ENCODE measurements around the gene C1QA.
A peak's percentile ranks its signal among the peaks of the same experiment; 100 is the strongest.

Gene C1QA

DNA sequence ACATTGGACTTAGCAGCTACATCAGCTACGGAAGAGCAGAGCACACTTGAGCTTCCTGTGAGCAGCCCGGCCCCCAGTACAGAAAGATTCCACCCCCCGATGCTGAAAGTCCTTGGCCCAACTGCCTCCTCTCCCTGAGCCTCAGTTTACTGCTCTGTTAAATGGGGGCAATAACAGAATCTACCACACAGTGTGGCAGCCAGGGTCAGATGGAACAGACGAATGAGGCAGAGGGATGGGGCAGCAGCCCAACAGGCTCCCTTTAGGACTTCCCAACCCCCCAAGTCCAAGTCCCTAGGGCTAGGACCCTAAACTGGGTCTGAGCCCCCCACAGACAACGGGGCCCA lies 22.9 kb upstream of the C1QA start:
- DNase-seq = no peak

GRCh38 chr1:22613951-22614350 lies 22.5 kb upstream of the C1QA start:
- no peak for DNase-seq

- DNase-seq = no peak
Observed at GRCh38 chr1:22615886-22616285, 20.5 kb upstream of the C1QA start.

- no peak for DNase-seq
Observed at GRCh38 chr1:22616571-22616970, 19.9 kb upstream of the C1QA start.

GRCh38 chr1:22618056-22618455 lies 18.4 kb upstream of the C1QA start:
- no peak for DNase-seq

- no peak for DNase-seq
Observed at GRCh38 chr1:22619252-22619651, 17.2 kb upstream of the C1QA start.

GRCh38 chr1:22619798-22620197 lies 16.6 kb upstream of the C1QA start:
- DNase-seq = no peak

GRCh38 chr1:22621761-22622160 lies 14.7 kb upstream of the C1QA start:
- no peak for DNase-seq

DNA sequence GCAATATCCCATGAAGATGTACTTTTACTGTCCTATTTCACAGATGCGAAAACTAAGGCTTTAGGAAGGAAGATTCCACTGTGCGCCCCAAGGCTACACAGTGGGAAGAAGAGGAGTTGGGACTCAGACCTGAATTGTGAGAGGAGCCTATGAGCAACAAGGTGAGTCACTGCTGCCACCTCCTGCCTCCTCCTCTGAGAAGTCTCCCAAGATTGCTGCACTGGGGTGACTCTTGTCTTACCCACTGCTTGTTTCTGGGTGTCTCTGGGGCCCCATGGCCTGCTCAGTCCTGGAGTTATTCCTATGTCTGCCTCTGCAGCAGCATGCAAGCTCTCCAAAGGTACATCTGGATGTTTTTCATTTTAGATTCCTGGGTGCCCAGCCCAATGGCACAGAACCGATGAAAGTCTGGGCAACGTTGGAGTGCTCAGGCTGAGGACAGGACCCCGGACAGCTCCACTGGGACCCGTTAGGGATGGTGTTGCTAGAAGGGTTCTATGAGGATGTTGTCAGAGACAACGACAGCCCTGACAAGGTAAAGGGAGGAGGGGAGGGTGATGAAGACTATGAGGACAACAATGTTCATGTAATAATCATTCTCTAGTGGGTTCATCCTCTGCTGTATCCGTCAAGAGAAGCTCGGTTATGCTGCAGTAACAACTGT lies 11.0 kb upstream of the C1QA start:
- no peak for DNase-seq

- no peak for DNase-seq
Observed at GRCh38 chr1:22626237-22627157, 9.9 kb upstream of the C1QA start.

DNA sequence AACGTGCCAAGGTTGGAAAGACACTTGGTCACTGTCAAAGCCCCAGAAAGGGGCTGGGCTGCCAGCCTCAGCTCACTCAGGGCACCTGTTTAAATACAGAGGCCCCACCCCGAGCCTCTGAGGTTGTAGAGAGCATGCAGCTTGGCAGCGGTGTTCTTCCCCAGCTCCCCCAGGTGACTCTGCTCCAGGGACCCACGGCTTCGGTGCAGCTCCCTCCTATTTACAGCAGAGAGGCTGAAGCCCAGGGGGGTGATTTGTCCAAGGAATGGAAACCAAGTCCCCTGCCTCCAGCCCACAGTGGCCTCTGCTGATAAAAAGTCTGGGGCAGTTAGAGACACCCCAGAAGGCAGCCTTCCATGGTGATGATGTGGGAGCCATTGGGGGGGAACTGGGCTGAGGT lies 9.1 kb upstream of the C1QA start:
- DNase-seq = no peak

DNA sequence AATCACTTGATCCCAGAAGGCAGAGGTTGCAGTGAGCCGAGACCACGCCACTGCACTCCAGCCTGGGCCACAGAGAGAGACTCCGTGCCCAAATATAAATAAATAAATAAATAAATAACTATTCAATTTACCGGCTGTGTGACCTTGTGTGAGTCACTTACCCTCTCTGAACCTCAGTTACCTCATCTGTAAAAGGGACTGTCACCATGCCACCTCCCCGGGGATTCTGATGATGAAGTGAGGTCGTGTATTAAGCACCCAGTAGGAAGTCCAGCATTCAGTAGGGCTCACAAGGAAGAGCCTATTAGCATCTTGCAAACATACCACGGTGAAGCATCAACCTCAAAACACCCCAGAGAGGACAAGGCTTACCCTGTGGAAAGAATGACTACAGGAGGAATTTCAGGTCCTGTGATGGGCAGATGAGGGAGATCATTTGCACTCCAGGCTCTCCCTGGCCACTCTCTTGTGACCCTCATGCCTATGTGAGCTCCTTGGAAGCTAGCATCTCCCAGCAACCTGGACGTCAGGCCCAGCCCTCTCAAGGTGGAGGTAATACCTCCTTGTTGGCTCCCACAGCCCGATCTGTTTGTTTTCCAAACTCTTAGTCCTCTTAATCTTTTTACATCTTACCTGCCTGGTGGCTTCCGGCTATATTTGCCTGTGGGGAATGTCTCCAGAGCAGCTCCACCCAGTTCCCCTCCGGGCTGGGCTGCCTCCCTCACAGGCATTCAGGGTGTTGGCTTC lies 7.6 kb upstream of the C1QA start:
- no peak for DNase-seq

DNA sequence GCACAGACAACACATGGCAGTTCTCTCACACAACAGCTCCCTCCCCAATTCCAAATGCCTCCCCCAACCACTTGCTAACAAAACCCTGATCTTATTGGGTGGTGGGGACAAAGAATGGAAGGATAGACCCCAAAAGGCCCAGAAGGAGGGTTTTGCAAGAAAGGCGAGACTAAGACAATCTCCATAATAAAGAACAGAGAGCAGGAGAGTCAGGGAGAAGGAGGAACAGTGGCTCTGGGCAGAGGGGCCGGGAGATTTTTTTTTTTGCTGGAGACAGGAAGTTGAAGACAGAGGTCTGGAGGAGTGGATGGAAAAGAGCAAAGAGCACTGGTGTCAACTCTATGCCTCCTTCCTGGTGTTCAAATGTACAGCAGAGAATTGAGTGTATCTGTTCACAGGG lies 6.5 kb upstream of the C1QA start:
- DNase-seq = no peak

DNA sequence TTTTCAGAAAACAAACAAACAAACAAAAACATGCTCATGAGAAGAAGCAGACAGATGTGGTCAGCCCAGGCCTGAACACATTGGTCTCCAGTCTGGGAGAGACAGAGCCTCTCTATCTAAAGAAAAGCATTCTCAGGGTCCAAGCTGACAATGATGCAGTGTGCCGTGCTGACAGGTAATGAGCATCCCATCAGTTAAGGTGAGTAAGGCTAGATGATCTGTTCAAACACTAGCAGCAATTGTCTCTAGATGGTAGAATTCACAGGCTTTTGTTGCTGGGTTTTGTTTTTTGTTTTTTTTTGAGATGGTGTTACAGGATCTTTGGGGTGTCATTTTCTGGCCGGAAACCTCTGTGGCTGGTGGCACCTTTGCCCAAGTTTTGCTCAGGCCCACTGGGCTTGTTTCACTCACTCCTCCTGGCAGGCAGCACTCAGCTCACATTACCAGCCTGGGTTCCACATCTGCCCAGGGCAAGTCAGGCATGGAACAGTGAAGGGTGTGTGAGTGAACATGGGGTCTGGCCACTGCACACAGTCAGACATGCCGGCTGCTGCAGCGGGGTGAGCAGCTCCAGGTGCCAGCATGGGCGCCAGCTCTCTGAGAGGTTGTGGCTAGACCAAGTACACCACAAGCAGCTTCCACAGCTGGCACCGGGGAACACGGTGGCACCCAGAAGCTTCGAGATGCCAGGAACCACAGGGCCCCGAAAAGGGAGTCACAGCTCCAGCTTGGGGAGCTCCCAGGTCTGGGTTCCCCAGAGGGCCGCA lies 2.5 kb upstream of the C1QA start:
- DNase-seq = no peak

GRCh38 chr1:22635436-22635835 lies 992 bp upstream of the C1QA start:
- DNase-seq = no peak

DNA sequence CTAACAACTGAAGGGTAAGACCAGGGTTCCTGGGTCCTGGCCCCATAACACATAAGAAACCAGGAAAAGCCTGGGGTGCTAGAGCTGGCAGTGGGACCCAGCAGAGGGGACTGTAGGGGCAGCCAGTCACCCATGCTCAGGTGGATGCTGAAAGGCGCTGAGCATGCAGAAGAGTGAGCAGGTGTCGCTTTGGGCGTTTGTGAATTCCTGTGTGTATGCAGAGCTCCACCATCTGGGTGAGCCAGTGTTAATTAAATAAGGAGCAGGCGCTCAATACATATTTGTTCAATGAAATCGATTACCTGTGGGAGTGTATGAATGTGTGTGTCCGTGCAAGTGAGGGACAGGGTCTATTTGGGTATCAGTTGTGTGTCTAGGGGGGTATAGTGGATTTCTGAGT lies 499 bp downstream of the C1QA start:
- DNase-seq = no peak

GRCh38 chr1:22637907-22638445 lies 1.5 kb downstream of the C1QA start:
- no peak for DNase-seq

- DNase-seq = no peak
Observed at GRCh38 chr1:22638476-22639234, 2.2 kb downstream of the C1QA start.

DNA sequence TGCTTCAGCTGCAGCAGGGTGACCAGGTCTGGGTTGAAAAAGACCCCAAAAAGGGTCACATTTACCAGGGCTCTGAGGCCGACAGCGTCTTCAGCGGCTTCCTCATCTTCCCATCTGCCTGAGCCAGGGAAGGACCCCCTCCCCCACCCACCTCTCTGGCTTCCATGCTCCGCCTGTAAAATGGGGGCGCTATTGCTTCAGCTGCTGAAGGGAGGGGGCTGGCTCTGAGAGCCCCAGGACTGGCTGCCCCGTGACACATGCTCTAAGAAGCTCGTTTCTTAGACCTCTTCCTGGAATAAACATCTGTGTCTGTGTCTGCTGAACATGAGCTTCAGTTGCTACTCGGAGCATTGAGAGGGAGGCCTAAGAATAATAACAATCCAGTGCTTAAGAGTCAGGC lies 2.9 kb downstream of the C1QA start:
- DNase-seq = no peak

DNA sequence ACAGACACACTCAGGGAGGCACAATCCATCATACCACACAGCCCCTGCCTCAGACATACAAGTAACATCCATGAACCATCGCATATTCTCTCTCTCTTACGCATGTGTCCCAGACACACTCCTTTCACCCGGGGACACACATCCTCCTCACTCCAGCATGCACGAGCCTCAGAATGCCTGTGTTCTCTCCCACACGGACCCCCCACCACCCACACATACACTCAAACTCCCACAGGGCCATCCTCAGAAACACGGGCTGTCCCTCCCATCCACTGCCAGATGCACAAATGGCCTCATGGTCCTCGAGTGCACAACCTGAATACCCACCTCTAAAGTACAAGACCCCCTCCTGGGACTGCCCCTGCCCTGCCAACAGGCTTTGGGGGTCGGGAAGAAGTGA lies 4.8 kb downstream of the C1QA start:
- DNase-seq = no peak

DNA sequence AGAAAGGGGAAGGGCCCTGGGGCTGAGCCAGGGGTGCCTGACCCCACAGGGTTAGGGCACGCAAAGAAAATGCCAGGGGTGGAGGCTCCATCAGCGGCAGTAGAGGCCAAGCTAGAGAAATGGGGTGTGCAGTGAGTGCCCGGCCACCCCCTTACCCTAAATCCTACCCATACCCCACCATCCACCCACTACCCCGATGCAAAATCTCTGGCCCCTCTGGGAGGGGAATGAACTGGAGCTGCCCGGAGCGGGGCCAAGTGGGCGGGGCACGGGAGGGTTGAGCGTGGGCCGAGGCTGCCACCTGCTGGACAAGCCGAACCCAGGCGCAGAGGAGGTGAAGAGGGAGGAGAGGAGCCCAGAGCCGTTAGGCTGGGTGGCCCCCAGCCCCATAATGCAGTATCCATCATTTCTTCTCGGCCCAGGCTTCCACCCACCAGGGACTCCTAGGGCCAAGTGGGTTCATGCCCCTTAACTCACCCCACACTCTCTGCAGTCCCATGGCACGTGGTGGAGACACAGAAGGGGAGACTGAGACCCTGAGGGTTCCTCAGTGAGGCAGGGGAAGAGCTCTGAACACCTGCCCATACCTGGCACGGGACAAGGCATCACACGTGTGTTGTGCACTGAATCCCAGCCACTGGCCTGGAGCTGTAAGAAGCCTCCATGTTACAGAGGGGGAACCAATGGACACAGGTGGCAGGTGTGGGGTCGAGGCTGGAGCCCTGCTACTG lies 5.6 kb downstream of the C1QA start:
- DNase-seq = peak; percentile 90
